ENCODE results near the gene CDH23. TPM values are rescaled to one million over a fixed set of nuclear protein-coding genes. Genes with fewer than 3 reads are reported as not detected.

CDH23 gene
- total and polyA plus RNA-seq, 9 of the 15 experiments (the other 6 are each of a cell fraction or from before 2014, with no cell fraction given): 0.18 to 1.2 (median 0.47) TPM

DNA sequence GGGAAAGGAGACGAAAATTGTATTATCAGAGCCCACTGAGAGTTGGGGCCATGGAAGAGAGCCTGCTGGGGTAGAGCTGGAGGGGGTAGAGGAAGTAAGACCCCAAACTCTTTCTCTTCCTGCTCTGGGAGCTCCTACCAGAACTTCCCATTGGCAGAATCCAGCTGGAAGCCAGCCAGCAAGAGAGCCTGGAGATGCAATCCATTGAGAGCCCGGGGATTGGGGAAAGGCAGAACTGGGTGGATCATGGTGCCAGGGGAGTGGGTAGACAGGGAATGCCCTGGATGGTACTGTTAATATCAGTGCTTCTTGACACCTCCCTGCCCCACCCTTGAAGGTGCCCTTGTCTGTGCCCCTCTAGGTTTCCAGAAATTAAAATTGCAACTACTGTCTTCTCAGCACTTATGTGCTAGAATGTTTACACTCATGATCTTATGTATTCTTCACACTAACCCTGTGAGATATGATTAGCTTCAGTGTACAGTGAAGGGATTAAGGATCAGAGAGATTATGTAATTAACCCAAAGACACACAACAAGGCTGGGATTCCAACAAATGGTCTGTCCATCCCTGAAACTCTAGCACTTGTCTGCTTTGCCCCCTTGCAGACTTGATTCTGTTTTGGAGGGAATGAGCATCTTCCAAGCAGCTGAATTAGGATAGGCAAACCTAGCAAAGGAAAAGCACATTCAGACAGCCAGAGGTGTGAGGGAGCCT is 168.7 kb downstream of the CDH23 start:
- no peak for FAIRE-seq
- Histone ChIP-seq H2AFZ (ENCODE audit: low read depth, low read length) (no peak overlapping the region), H3K9me3 (replicated peaks; ENCODE audit: control insufficient read depth, insufficient read depth, low read depth, low read length) (no peaks in the 10 kb centered on the region), H3K36me3 (ENCODE audit: control insufficient read depth, insufficient read depth, low read length) (no peaks in the 10 kb centered on the region), H3K4me2 (ENCODE audit: insufficient read depth, low read length) (no peak overlapping the region), H4K20me1 (replicated peaks; ENCODE audit: control insufficient read depth, insufficient read depth, low read length) (no peaks in the 10 kb centered on the region), H3K4me3 (no peak overlapping the region), H3K9ac (ENCODE audit: insufficient read depth in 1 of 2, low read depth in 2 of 2, low read length in 2 of 2) (no peak overlapping the region), H3K9me1 (ENCODE audit: control insufficient read depth, insufficient read depth, low read length) (no peaks in the 10 kb centered on the region), H3K79me2 (ENCODE audit: control insufficient read depth, insufficient read depth, low read length) (no peaks in the 10 kb centered on the region), H3K4me1 (replicated peaks in 1 of 2; ENCODE audit: control insufficient read depth in 2 of 2, insufficient read depth in 2 of 2, low read length in 2 of 2) (peaks cover 0 to 5% of the 10 kb centered on the region in 2 experiments; a peak in 1 of 5 replicates), H3K27ac (ENCODE audit: extremely low read depth, low read depth, low read length) (no peak overlapping the region), H3K27me3 (ENCODE audit: control insufficient read depth in 2 of 2, insufficient read depth in 2 of 2, low read length in 2 of 2) (peaks cover 14 to 23% of the 10 kb centered on the region in 2 experiments)
- WGBS (ENCODE audit: insufficient coverage, low coverage, missing lambda C conversion rate): 3% methylated on average over 2 of the region's 2 CpGs
- ChIA-PET POLR2A (interaction anchor here (1.0 kb wide), 1 partner anchor 22 kb away, joined by 3 read pairs; no protein-coding TSS in a partner anchor), CTCF (ENCODE audit: low intra/inter-chr PET ratio) (no interaction called here)
- DNase-seq (ENCODE audit: extremely low read depth in 1 of 4, low spot score in 3 of 4): no peak
- in situ Hi-C loops (cut with MboI): loop anchor here (5.0 kb wide), 1 partner anchor 248 kb away; the partner anchor contains the start of gene SLC29A3
- no peak for TF ChIP-seq RBFOX2 (IDR thresholded peaks at IDR 0.05; ENCODE audit: low read depth, low read length)
- TF ChIP-seq, protein P1, sequence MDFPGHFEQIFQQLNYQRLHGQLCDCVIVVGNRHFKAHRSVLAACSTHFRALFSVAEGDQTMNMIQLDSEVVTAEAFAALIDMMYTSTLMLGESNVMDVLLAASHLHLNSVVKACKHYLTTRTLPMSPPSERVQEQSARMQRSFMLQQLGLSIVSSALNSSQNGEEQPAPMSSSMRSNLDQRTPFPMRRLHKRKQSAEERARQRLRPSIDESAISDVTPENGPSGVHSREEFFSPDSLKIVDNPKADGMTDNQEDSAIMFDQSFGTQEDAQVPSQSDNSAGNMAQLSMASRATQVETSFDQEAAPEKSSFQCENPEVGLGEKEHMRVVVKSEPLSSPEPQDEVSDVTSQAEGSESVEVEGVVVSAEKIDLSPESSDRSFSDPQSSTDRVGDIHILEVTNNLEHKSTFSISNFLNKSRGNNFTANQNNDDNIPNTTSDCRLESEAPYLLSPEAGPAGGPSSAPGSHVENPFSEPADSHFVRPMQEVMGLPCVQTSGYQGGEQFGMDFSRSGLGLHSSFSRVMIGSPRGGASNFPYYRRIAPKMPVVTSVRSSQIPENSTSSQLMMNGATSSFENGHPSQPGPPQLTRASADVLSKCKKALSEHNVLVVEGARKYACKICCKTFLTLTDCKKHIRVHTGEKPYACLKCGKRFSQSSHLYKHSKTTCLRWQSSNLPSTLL (IDR thresholded peaks at IDR 0.05): no peak
- no TSS peak for BruUV-seq (replicated peaks)
- intact Hi-C loops (cut with micrococcal nuclease): no loop called here
- no peak for ATAC-seq
